IMR-90 (cell line): ENCODE results near the gene CREB5. TPM values are rescaled to one million over a fixed set of nuclear protein-coding genes. Genes with fewer than 3 reads are reported as not detected.

Source experiments
- ATAC-seq: fragments of 200-7000 bp; cut with Tn5 transposase; 2 replicates; pipeline ENCODE4 v1.9.1; 2020; ENCODE audit warnings: low read depth, mild to moderate bottlenecking, moderate library complexity
- BruUV-seq: library from RNA; stranded (reverse); fragments of 400-500 nt; replicated peaks from 2 replicates; lab custom pipeline; 2021; lab: Mats Ljungman, UMichigan
- CTCF ChIA-PET: fragments of 300-600 bp; formaldehyde crosslinking; extraction: SDS; loops from one replicate; lab custom pipeline; 2021; ENCODE audit warnings: antibody characterized with exemption; lab: Yijun Ruan, JAX
- POLR2A ChIA-PET: fragments of 300-600 bp; sonication (Branson Sonifier 250); formaldehyde crosslinking; loops from one replicate; lab custom pipeline; 2022; ENCODE audit warnings: antibody characterized with exemption; ENCODE audit not compliant: unreplicated experiment; lab: Charles Lee
- DNase-seq: peaks from one replicate; pipeline ENCODE4 v3.0.0; 2013
- H2AFZ ChIP-seq: replicated peaks from 2 replicates; pipeline ENCODE3; 2013; ENCODE audit warnings: low read length, mild to moderate bottlenecking; ENCODE audit not compliant: poor library complexity
- H2AK5ac ChIP-seq: 2 replicates; pipeline ENCODE4 v1.6.1; 2013; ENCODE audit warnings: low read depth, low read length, inconsistent platforms
- H2AK9ac ChIP-seq: replicated peaks from 2 replicates; pipeline ENCODE3; 2013; ENCODE audit warnings: mild to moderate bottlenecking, low read depth, low read length, moderate library complexity; ENCODE audit not compliant: poor library complexity
- H2BK120ac ChIP-seq: 2 replicates; pipeline ENCODE4 v1.6.1; 2013; ENCODE audit warnings: low read depth, low read length, inconsistent platforms
- H2BK15ac ChIP-seq: 3 replicates; pipeline ENCODE4 v1.6.1; 2013; ENCODE audit warnings: low read depth, low read length, inconsistent platforms
- H2BK20ac ChIP-seq: 2 replicates; pipeline ENCODE4 v1.6.1; 2013; ENCODE audit warnings: low read depth, mild to moderate bottlenecking, inconsistent platforms, low read length, moderate library complexity
- H2BK5ac ChIP-seq: 2 replicates; pipeline ENCODE4 v1.6.1; 2013; ENCODE audit warnings: mild to moderate bottlenecking, low read depth, low read length, inconsistent platforms; ENCODE audit not compliant: poor library complexity, severe bottlenecking
- H3K14ac ChIP-seq: replicated peaks from 2 replicates; pipeline ENCODE4 v1.6.1; 2013; ENCODE audit warnings: low read depth, low read length, inconsistent platforms
- H3K18ac ChIP-seq: 2 replicates; pipeline ENCODE4 v1.6.1; 2013; ENCODE audit warnings: low read depth, low read length, control low read depth
- H3K23ac ChIP-seq: 2 replicates; pipeline ENCODE4 v1.6.1; 2013; ENCODE audit warnings: low read depth, low read length, inconsistent platforms
- H3K27ac ChIP-seq: 2 replicates; pipeline ENCODE4 v1.5.1; 2013; ENCODE audit warnings: mild to moderate bottlenecking, control low read depth, low read length; ENCODE audit not compliant: insufficient read depth
- H3K27me3 ChIP-seq: 2 replicates; pipeline ENCODE4 v1.6.1; 2013; ENCODE audit warnings: low read length; ENCODE audit not compliant: control insufficient read depth, insufficient read depth
- H3K36me3 ChIP-seq: 2 replicates; pipeline ENCODE4 v1.6.1; 2013; ENCODE audit warnings: low read length, mixed read lengths; ENCODE audit not compliant: control insufficient read depth, insufficient read depth
- H3K4ac ChIP-seq: 2 replicates; pipeline ENCODE4 v1.6.1; 2013; ENCODE audit warnings: low read depth, low read length, inconsistent platforms
- H3K4me1 ChIP-seq: 2 replicates; pipeline ENCODE4 v1.6.1; 2013; ENCODE audit warnings: low read length, mixed read lengths; ENCODE audit not compliant: control insufficient read depth, insufficient read depth
- H3K4me2 ChIP-seq: 2 replicates; pipeline ENCODE4 v1.6.1; 2013; ENCODE audit warnings: low read depth, mild to moderate bottlenecking, control low read depth, low read length, moderate library complexity
- H3K4me3 ChIP-seq: 2 replicates; pipeline ENCODE4 v1.5.1; 2013; ENCODE audit warnings: low read depth, mild to moderate bottlenecking, control low read depth, low read length, moderate library complexity; ENCODE audit not compliant: insufficient read depth
- H3K56ac ChIP-seq: 2 replicates; pipeline ENCODE4 v1.6.1; 2013; ENCODE audit warnings: low read length, inconsistent platforms; ENCODE audit not compliant: insufficient read depth; ENCODE audit errors: extremely low read depth
- H3K79me1 ChIP-seq, 2 experiments: 2 replicates each; pipeline ENCODE4 v1.6.1; 2013; ENCODE audit warnings: low read length in 2 of 2, inconsistent platforms in 1 of 2, low read depth in 1 of 2
- H3K9ac ChIP-seq: 2 replicates; pipeline ENCODE4 v1.6.1; 2013; ENCODE audit warnings: low read depth, low read length, control low read depth
- H3K9me1 ChIP-seq: 2 replicates; pipeline ENCODE4 v1.6.1; 2013; ENCODE audit warnings: low read length, inconsistent platforms; ENCODE audit not compliant: insufficient read depth
- H3K9me3 ChIP-seq: 2 replicates; pipeline ENCODE4 v1.6.1; 2013; ENCODE audit warnings: low read length; ENCODE audit not compliant: control insufficient read depth, insufficient read depth
- H4K20me1 ChIP-seq: 2 replicates; pipeline ENCODE4 v1.6.1; 2013; ENCODE audit warnings: low read length, inconsistent platforms; ENCODE audit not compliant: insufficient read depth
- H4K5ac ChIP-seq: 2 replicates; pipeline ENCODE4 v1.6.1; 2013; ENCODE audit warnings: mild to moderate bottlenecking, low read depth, low read length, control low read depth
- H4K8ac ChIP-seq, 2 experiments: 2 replicates each; pipeline ENCODE4 v1.6.1; 2013; ENCODE audit warnings: low read depth in 2 of 2, low read length in 2 of 2, control low read depth in 1 of 2, inconsistent platforms in 1 of 2
- H4K91ac ChIP-seq: 2 replicates; pipeline ENCODE4 v1.6.1; 2013; ENCODE audit warnings: low read depth, low read length, inconsistent platforms; ENCODE audit not compliant: insufficient read depth
- BHLHE40 ChIP-seq: fragments of 150-350 bp; IDR thresholded peaks from 2 replicates; pipeline ENCODE4 v1.6.1; 2016; ENCODE audit warnings: mild to moderate bottlenecking, low read depth, low read length
- CEBPB ChIP-seq: IDR thresholded peaks from 2 replicates; pipeline ENCODE4 v1.6.1; 2012; ENCODE audit warnings: low read depth, low read length, improper control_type of control experiment
- CHD1 ChIP-seq: IDR thresholded peaks from 2 replicates; pipeline ENCODE4 v1.6.1; 2012; ENCODE audit warnings: low read depth, low read length, improper control_type of control experiment
- CTCF ChIP-seq: conservative IDR thresholded peaks from 2 replicates; pipeline ENCODE4 v1.5.1; 2012; ENCODE audit warnings: mild to moderate bottlenecking, low read depth, low read length, improper control_type of control experiment
- ELK1 ChIP-seq: fragments of 150-350 bp; IDR thresholded peaks from 2 replicates; pipeline ENCODE4 v1.6.1; 2016; ENCODE audit warnings: low read depth, mild to moderate bottlenecking, low read length, moderate library complexity, borderline replicate concordance
- FOS ChIP-seq: fragments of 150-350 bp; IDR thresholded peaks from 2 replicates; pipeline ENCODE4 v1.6.1; 2016; ENCODE audit warnings: low read depth, low read length
- MAFK ChIP-seq: IDR thresholded peaks from 2 replicates; pipeline ENCODE4 v1.6.1; 2012; ENCODE audit warnings: low read depth, low read length, improper control_type of control experiment
- MAZ ChIP-seq: IDR thresholded peaks from 2 replicates; pipeline ENCODE4 v1.6.1; 2012; ENCODE audit warnings: low read depth, mild to moderate bottlenecking, low read length, improper control_type of control experiment, moderate library complexity, borderline replicate concordance
- MXI1 ChIP-seq: IDR thresholded peaks from 2 replicates; pipeline ENCODE4 v1.6.1; 2012; ENCODE audit warnings: low read depth, mild to moderate bottlenecking, low read length, moderate library complexity, borderline replicate concordance
- NFE2L2 ChIP-seq: fragments of 150-350 bp; IDR thresholded peaks from 2 replicates; pipeline ENCODE4 v1.6.1; 2016; ENCODE audit warnings: low read depth, mild to moderate bottlenecking, low read length
- POLR2A ChIP-seq: IDR thresholded peaks from 2 replicates; pipeline ENCODE4 v1.6.1; 2012; ENCODE audit warnings: mild to moderate bottlenecking, low read depth, low read length
- RAD21 ChIP-seq: IDR thresholded peaks from 2 replicates; pipeline ENCODE4 v1.6.1; 2012; ENCODE audit warnings: low read length, improper control_type of control experiment
- RCOR1 ChIP-seq: IDR thresholded peaks from 2 replicates; pipeline ENCODE4 v1.6.1; 2012; ENCODE audit warnings: mild to moderate bottlenecking, low read length, improper control_type of control experiment; ENCODE audit not compliant: insufficient replicate concordance
- RFX5 ChIP-seq: IDR thresholded peaks from 2 replicates; pipeline ENCODE4 v1.8.0; 2012; ENCODE audit warnings: low read depth, mild to moderate bottlenecking, low read length, moderate library complexity
- SMC3 ChIP-seq: fragments of 150-350 bp; IDR thresholded peaks from 2 replicates; pipeline ENCODE4 v1.6.1; 2016; ENCODE audit warnings: low read depth, mild to moderate bottlenecking, antibody characterized with exemption, low read length, moderate library complexity
- USF2 ChIP-seq: fragments of 150-350 bp; IDR thresholded peaks from 2 replicates; pipeline ENCODE4 v1.6.1; 2017; ENCODE audit warnings: mild to moderate bottlenecking, antibody characterized with exemption, low read length, low read depth
- WGBS, 2 experiments: methylation state at CpG; one replicate each; pipeline versions ENCODE4 v1.1.5 to v1.1.7; 2013; ENCODE audit warnings: missing lambda C conversion rate in 2 of 2; ENCODE audit not compliant: insufficient read length in 1 of 2; ENCODE audit errors: extremely low coverage in 2 of 2; 5-methylcytosine and 5-hydroxymethylcytosine counted together
- dilution Hi-C: fragments of 300-500 bp; cut with HindIII; formaldehyde crosslinking; loops from one replicate; pipeline ENCODE4 v1.14.3; 2018; ENCODE audit warnings: low sequenced_read_pairs; ENCODE audit not compliant: unreplicated experiment
- in situ Hi-C: fragments of 300-500 bp; cut with MboI; formaldehyde crosslinking; loops from 3 replicates; pipeline ENCODE4 v1.14.3; 2019; ENCODE audit warnings: low sequenced_read_pairs, inconsistent platforms, mixed read lengths
- intact Hi-C: fragments of 100-400 bp; cut with micrococcal nuclease; formaldehyde crosslinking; loops from 2 replicates; pipeline ENCODE4 v1.10.0; 2022
- polyA plus RNA-seq, 3 experiments: library from polyadenylated mRNA; depleted of rRNA; stranded (reverse); fragments of >200 nt; gene quantifications; 2 replicates each; pipeline ENCODE4 v1.2.3, GENCODE V29; 2012; ENCODE audit warnings: low replicate concordance in 1 of 3
- total RNA-seq: library from RNA; depleted of rRNA; stranded (reverse); fragments of >200 nt; gene quantifications from 2 replicates; pipeline ENCODE4 v1.2.3, GENCODE V29; 2012

CREB5 gene
- total and polyA plus RNA-seq, 2 of the 4 experiments (the other 2 are of a cell fraction) = 7.3 to 13.1 TPM

GRCh38 chr7:28558236-28558635 lies 145.9 kb downstream of the CREB5 start:
- Histone ChIP-seq H3K9ac (no peak overlapping the region), H3K9me3 (no peaks in the 10 kb centered on the region), H3K36me3 (no peaks in the 10 kb centered on the region), H4K8ac (no peak overlapping the region), H3K79me1 (0 out of 4 replicates have a peak, but pooled peaks cover 0 to 3% of the 10 kb centered on the region in 2 experiments), H3K4me2 (no peak overlapping the region), H4K5ac (no peak overlapping the region), H4K91ac (no peak overlapping the region), H2AK5ac (no peak overlapping the region), H3K4ac (no peak overlapping the region), H2BK5ac (no peak overlapping the region), H3K4me1 (no peaks in the 10 kb centered on the region), H2AFZ (no peak overlapping the region), H3K23ac (no peak overlapping the region), H3K9me1 (no peaks in the 10 kb centered on the region), H2BK15ac (no peak overlapping the region), H3K27me3 (0 out of 2 replicates have a peak, but pooled peaks cover 3% of the 10 kb centered on the region), H3K27ac (no peak overlapping the region), H3K56ac (no peak overlapping the region), H4K20me1 (no peaks in the 10 kb centered on the region), H2BK120ac (no peak overlapping the region), H3K14ac (no peak overlapping the region), H3K4me3 (no peak overlapping the region), H2AK9ac (no peak overlapping the region), H3K18ac (no peak overlapping the region), H2BK20ac (no peak overlapping the region)
- no peak for TF ChIP-seq FOS
- no peak for TF ChIP-seq POLR2A
- no peak for TF ChIP-seq ELK1
- TF ChIP-seq CEBPB = no peak
- no peak for TF ChIP-seq NFE2L2
- TF ChIP-seq MAZ = no peak
- TF ChIP-seq USF2 = no peak
- TF ChIP-seq BHLHE40 = no peak
- TF ChIP-seq RAD21 = no peak
- TF ChIP-seq MAFK = no peak
- TF ChIP-seq MXI1 = no peak
- TF ChIP-seq RCOR1 = no peak
- no peak for TF ChIP-seq CTCF
- no peak for TF ChIP-seq RFX5
- no peak for TF ChIP-seq SMC3
- no peak for TF ChIP-seq CHD1
- dilution Hi-C loops = no loop called here
- no peak for ATAC-seq
- intact Hi-C loops = no loop called here
- POLR2A ChIA-PET = no interaction called here
- no CpG with 5 or more reads among the region's 1 CpG for WGBS, 2 experiments
- CTCF ChIA-PET = no interaction called here
- in situ Hi-C loops = no loop called here
- BruUV-seq = no TSS peak
- DNase-seq = no peak
